WTC11 (cell line): ENCODE measurements around the gene FGF12. TPM values are rescaled to one million over a fixed set of nuclear protein-coding genes. Genes with fewer than 3 reads are reported as not detected.

Experiments
- ATAC-seq: fragments of 200-7000 bp; cut with Tn5 transposase; 2 replicates; pipeline ENCODE4 v1.10.0; 2021; ENCODE audit warnings: mild to moderate bottlenecking, moderate library complexity
- CTCF ChIA-PET: fragments of 300-600 bp; sonication (Branson Sonifier 250); formaldehyde crosslinking; loops from one replicate; lab custom pipeline; 2021; ENCODE audit warnings: antibody characterized with exemption; lab: Charles Lee
- POLR2A ChIA-PET: fragments of 350-600 bp; sonication (Branson Sonifier 250); formaldehyde crosslinking; loops from one replicate; lab custom pipeline; 2021; ENCODE audit warnings: antibody characterized with exemption; lab: Charles Lee
- DNase-seq: peaks from one replicate; pipeline ENCODE4 v3.0.0; 2021; ENCODE audit warnings: low spot score
- H3K27ac Mint-ChIP-seq: 2 replicates; pipeline ENCODE4 v1.8.0; 2021; ENCODE audit warnings: mixed read lengths
- H3K27me3 Mint-ChIP-seq: 2 replicates; pipeline ENCODE4 v1.8.0; 2021; ENCODE audit warnings: low read depth, mild to moderate bottlenecking, moderate library complexity, mixed read lengths
- H3K36me3 Mint-ChIP-seq: 2 replicates; pipeline ENCODE4 v1.8.0; 2021; ENCODE audit warnings: mixed read lengths
- H3K4me1 Mint-ChIP-seq: 2 replicates; pipeline ENCODE4 v1.8.0; 2022; ENCODE audit warnings: mixed read lengths
- H3K4me3 Mint-ChIP-seq: 2 replicates; pipeline ENCODE4 v1.8.0; 2021; ENCODE audit warnings: mild to moderate bottlenecking, moderate library complexity, mixed read lengths
- H3K9me3 Mint-ChIP-seq: 2 replicates; pipeline ENCODE4 v1.8.0; 2021; ENCODE audit warnings: mixed read lengths
- ATF1 ChIP-seq: sonication (generic); formaldehyde crosslinking; IDR thresholded peaks from 2 replicates; pipeline ENCODE4 v1.8.1; 2023; ENCODE audit warnings: mild to moderate bottlenecking, moderate library complexity, missing genetic modification reagents
- ATF6 ChIP-seq: sonication (generic); formaldehyde crosslinking; IDR thresholded peaks from 2 replicates; pipeline ENCODE4 v1.8.1; 2023; ENCODE audit warnings: mild to moderate bottlenecking, missing genetic modification reagents
- E2F4 ChIP-seq: sonication (generic); formaldehyde crosslinking; IDR thresholded peaks from 2 replicates; pipeline ENCODE4 v1.8.1; 2022; ENCODE audit warnings: low read depth, mild to moderate bottlenecking, moderate library complexity, missing genetic modification reagents, borderline replicate concordance
- ESRRA ChIP-seq: sonication (generic); formaldehyde crosslinking; IDR thresholded peaks from 2 replicates; pipeline ENCODE4 v1.8.1; 2022; ENCODE audit warnings: mild to moderate bottlenecking, missing genetic modification reagents, borderline replicate concordance
- FOXK1 ChIP-seq: sonication (generic); formaldehyde crosslinking; IDR thresholded peaks from 2 replicates; pipeline ENCODE4 v1.8.0; 2022; ENCODE audit warnings: mild to moderate bottlenecking, moderate library complexity, missing genetic modification reagents
- IRF2 ChIP-seq: sonication (generic); formaldehyde crosslinking; IDR thresholded peaks from 2 replicates; pipeline ENCODE4 v1.8.0; 2022; ENCODE audit warnings: low read depth, missing genetic modification reagents, borderline replicate concordance
- JUN ChIP-seq: sonication (generic); formaldehyde crosslinking; IDR thresholded peaks from 2 replicates; pipeline ENCODE4 v1.8.0; 2023; ENCODE audit warnings: mild to moderate bottlenecking, missing genetic modification reagents
- PRRX2 ChIP-seq: fragments of 250-450 bp; sonication (Bioruptor Pico); IDR thresholded peaks from 2 replicates; pipeline ENCODE4 v1.8.0; 2021; ENCODE audit warnings: mild to moderate bottlenecking
- TEAD1 ChIP-seq: sonication (generic); formaldehyde crosslinking; IDR thresholded peaks from 2 replicates; pipeline ENCODE4 v1.8.0; 2022; ENCODE audit warnings: mild to moderate bottlenecking, missing genetic modification reagents
- ZNF232 ChIP-seq: sonication (generic); formaldehyde crosslinking; IDR thresholded peaks from 2 replicates; pipeline ENCODE4 v1.8.0; 2022; ENCODE audit warnings: mild to moderate bottlenecking, missing genetic modification reagents
- ZNF263 ChIP-seq: sonication (generic); formaldehyde crosslinking; IDR thresholded peaks from 2 replicates; pipeline ENCODE4 v1.8.1; 2022; ENCODE audit warnings: low read depth, mild to moderate bottlenecking, moderate library complexity, missing genetic modification reagents
- ZNF396 ChIP-seq: fragments of 250-450 bp; sonication (Bioruptor Pico); IDR thresholded peaks from 2 replicates; pipeline ENCODE4 v1.8.0; 2021; ENCODE audit warnings: mild to moderate bottlenecking, moderate library complexity, borderline replicate concordance
- total RNA-seq: library from RNA; stranded (reverse); gene quantifications from 3 replicates; pipeline ENCODE4 v1.2.3, GENCODE V29; 2021
- TF ChIP-seq, protein P1 (sequence below): sonication (generic); formaldehyde crosslinking; IDR thresholded peaks from 2 replicates; pipeline ENCODE4 v1.8.0; 2022; ENCODE audit warnings: mild to moderate bottlenecking, missing genetic modification reagents
- TF ChIP-seq, protein P2 (sequence below): sonication (generic); formaldehyde crosslinking; IDR thresholded peaks from 2 replicates; pipeline ENCODE4 v1.8.1; 2023; ENCODE audit warnings: mild to moderate bottlenecking, missing genetic modification reagents, borderline replicate concordance
- TF ChIP-seq, protein P3 (sequence below): fragments of 250-450 bp; sonication (Bioruptor Pico); IDR thresholded peaks from 2 replicates; pipeline ENCODE4 v1.9.0; 2021; ENCODE audit warnings: mild to moderate bottlenecking, borderline replicate concordance
- TF ChIP-seq, protein P4 (sequence below): fragments of 200-600 bp; IDR thresholded peaks from 2 replicates; pipeline ENCODE4 v1.8.0; 2022; ENCODE audit warnings: antibody characterized with exemption

FGF12 gene
- total RNA-seq, 1 experiment from 2014 or later = 13.5 TPM

DNA sequence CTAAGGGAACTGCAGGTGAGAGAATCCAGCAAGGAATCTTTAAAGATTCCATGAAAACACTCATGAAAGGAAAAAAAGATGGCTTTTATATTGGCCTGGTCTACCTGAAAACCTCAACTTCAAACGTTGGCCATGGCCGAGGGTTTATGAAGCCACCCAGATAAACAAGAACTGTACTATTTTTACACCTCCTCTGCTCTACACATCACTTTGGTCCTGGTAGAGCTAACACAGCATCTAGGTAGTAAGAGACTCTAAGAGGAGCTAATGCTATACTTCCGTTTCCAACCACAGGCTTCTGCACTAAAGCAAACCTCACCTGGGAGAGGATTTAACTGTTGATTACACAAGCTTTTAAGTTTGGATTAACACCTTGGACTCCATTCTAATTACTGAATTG lies 466.2 kb downstream of the FGF12 start:
- ChIA-PET POLR2A (no interaction called here), CTCF (no interaction called here)
- DNase-seq (no peak), ATAC-seq (peak; percentile 39; the same call in 1 of the 2 replicates)
- no peaks in the 10 kb centered on the region for H3K27me3 Mint-ChIP-seq
- no peak overlapping the region for H3K27ac Mint-ChIP-seq
- no peak overlapping the region for H3K4me3 Mint-ChIP-seq
- H3K4me1 Mint-ChIP-seq = peaks cover 18% of the 10 kb centered on the region
- TF ChIP-seq ZNF263 (CRISPR knock-in tag) = no peak
- TF ChIP-seq E2F4 = no peak
- no peak for TF ChIP-seq ZNF396 (CRISPR knock-in tag)
- TF ChIP-seq, protein P1, sequence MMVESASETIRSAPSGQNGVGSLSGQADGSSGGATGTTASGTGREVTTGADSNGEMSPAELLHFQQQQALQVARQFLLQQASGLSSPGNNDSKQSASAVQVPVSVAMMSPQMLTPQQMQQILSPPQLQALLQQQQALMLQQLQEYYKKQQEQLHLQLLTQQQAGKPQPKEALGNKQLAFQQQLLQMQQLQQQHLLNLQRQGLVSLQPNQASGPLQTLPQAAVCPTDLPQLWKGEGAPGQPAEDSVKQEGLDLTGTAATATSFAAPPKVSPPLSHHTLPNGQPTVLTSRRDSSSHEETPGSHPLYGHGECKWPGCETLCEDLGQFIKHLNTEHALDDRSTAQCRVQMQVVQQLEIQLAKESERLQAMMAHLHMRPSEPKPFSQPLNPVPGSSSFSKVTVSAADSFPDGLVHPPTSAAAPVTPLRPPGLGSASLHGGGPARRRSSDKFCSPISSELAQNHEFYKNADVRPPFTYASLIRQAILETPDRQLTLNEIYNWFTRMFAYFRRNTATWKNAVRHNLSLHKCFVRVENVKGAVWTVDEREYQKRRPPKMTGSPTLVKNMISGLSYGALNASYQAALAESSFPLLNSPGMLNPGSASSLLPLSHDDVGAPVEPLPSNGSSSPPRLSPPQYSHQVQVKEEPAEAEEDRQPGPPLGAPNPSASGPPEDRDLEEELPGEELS (CRISPR knock-in tag) = no peak
- no peak for TF ChIP-seq PRRX2
- no peak for TF ChIP-seq ATF1 (CRISPR knock-in tag)
- TF ChIP-seq, protein P2, sequence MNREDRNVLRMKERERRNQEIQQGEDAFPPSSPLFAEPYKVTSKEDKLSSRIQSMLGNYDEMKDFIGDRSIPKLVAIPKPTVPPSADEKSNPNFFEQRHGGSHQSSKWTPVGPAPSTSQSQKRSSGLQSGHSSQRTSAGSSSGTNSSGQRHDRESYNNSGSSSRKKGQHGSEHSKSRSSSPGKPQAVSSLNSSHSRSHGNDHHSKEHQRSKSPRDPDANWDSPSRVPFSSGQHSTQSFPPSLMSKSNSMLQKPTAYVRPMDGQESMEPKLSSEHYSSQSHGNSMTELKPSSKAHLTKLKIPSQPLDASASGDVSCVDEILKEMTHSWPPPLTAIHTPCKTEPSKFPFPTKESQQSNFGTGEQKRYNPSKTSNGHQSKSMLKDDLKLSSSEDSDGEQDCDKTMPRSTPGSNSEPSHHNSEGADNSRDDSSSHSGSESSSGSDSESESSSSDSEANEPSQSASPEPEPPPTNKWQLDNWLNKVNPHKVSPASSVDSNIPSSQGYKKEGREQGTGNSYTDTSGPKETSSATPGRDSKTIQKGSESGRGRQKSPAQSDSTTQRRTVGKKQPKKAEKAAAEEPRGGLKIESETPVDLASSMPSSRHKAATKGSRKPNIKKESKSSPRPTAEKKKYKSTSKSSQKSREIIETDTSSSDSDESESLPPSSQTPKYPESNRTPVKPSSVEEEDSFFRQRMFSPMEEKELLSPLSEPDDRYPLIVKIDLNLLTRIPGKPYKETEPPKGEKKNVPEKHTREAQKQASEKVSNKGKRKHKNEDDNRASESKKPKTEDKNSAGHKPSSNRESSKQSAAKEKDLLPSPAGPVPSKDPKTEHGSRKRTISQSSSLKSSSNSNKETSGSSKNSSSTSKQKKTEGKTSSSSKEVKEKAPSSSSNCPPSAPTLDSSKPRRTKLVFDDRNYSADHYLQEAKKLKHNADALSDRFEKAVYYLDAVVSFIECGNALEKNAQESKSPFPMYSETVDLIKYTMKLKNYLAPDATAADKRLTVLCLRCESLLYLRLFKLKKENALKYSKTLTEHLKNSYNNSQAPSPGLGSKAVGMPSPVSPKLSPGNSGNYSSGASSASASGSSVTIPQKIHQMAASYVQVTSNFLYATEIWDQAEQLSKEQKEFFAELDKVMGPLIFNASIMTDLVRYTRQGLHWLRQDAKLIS (CRISPR knock-in tag) = no peak
- no peak for TF ChIP-seq TEAD1 (CRISPR knock-in tag)
- H3K36me3 Mint-ChIP-seq = no peaks in the 10 kb centered on the region
- no peaks in the 10 kb centered on the region for H3K9me3 Mint-ChIP-seq

- Mint-ChIP-seq H3K4me1 (peaks cover 18% of the 10 kb centered on the region), H3K36me3 (no peaks in the 10 kb centered on the region), H3K27ac (peak overlapping the region; percentile 61; the same call in 1 of the 2 replicates), H3K9me3 (no peaks in the 10 kb centered on the region), H3K27me3 (no peaks in the 10 kb centered on the region), H3K4me3 (no peak overlapping the region)
- ChIA-PET CTCF (no interaction called here), POLR2A (no interaction called here)
- no peak for ATAC-seq
- DNase-seq = no peak
- TF ChIP-seq FOXK1 = no peak
- no peak for TF ChIP-seq JUN (CRISPR knock-in tag)
- TF ChIP-seq, protein P3, sequence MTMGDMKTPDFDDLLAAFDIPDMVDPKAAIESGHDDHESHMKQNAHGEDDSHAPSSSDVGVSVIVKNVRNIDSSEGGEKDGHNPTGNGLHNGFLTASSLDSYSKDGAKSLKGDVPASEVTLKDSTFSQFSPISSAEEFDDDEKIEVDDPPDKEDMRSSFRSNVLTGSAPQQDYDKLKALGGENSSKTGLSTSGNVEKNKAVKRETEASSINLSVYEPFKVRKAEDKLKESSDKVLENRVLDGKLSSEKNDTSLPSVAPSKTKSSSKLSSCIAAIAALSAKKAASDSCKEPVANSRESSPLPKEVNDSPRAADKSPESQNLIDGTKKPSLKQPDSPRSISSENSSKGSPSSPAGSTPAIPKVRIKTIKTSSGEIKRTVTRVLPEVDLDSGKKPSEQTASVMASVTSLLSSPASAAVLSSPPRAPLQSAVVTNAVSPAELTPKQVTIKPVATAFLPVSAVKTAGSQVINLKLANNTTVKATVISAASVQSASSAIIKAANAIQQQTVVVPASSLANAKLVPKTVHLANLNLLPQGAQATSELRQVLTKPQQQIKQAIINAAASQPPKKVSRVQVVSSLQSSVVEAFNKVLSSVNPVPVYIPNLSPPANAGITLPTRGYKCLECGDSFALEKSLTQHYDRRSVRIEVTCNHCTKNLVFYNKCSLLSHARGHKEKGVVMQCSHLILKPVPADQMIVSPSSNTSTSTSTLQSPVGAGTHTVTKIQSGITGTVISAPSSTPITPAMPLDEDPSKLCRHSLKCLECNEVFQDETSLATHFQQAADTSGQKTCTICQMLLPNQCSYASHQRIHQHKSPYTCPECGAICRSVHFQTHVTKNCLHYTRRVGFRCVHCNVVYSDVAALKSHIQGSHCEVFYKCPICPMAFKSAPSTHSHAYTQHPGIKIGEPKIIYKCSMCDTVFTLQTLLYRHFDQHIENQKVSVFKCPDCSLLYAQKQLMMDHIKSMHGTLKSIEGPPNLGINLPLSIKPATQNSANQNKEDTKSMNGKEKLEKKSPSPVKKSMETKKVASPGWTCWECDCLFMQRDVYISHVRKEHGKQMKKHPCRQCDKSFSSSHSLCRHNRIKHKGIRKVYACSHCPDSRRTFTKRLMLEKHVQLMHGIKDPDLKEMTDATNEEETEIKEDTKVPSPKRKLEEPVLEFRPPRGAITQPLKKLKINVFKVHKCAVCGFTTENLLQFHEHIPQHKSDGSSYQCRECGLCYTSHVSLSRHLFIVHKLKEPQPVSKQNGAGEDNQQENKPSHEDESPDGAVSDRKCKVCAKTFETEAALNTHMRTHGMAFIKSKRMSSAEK (CRISPR knock-in tag) = no peak
- no peak for TF ChIP-seq IRF2 (CRISPR knock-in tag)
- TF ChIP-seq, protein P4, sequence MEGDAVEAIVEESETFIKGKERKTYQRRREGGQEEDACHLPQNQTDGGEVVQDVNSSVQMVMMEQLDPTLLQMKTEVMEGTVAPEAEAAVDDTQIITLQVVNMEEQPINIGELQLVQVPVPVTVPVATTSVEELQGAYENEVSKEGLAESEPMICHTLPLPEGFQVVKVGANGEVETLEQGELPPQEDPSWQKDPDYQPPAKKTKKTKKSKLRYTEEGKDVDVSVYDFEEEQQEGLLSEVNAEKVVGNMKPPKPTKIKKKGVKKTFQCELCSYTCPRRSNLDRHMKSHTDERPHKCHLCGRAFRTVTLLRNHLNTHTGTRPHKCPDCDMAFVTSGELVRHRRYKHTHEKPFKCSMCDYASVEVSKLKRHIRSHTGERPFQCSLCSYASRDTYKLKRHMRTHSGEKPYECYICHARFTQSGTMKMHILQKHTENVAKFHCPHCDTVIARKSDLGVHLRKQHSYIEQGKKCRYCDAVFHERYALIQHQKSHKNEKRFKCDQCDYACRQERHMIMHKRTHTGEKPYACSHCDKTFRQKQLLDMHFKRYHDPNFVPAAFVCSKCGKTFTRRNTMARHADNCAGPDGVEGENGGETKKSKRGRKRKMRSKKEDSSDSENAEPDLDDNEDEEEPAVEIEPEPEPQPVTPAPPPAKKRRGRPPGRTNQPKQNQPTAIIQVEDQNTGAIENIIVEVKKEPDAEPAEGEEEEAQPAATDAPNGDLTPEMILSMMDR = no peak
- no peak for TF ChIP-seq ATF6 (CRISPR knock-in tag)
- TF ChIP-seq ZNF232 (CRISPR knock-in tag) = no peak
- no peak for TF ChIP-seq ESRRA
Measured at GRCh38 chr3:192260116-192261010, 467.0 kb downstream of the FGF12 start.
